Measurements from ENCODE around the gene FOXC1. TPM values are rescaled to one million over a fixed set of nuclear protein-coding genes. Genes with fewer than 3 reads are reported as not detected.

The FOXC1 gene
- total RNA-seq, 1 experiment from 2014 or later, result 6.7 TPM

DNA sequence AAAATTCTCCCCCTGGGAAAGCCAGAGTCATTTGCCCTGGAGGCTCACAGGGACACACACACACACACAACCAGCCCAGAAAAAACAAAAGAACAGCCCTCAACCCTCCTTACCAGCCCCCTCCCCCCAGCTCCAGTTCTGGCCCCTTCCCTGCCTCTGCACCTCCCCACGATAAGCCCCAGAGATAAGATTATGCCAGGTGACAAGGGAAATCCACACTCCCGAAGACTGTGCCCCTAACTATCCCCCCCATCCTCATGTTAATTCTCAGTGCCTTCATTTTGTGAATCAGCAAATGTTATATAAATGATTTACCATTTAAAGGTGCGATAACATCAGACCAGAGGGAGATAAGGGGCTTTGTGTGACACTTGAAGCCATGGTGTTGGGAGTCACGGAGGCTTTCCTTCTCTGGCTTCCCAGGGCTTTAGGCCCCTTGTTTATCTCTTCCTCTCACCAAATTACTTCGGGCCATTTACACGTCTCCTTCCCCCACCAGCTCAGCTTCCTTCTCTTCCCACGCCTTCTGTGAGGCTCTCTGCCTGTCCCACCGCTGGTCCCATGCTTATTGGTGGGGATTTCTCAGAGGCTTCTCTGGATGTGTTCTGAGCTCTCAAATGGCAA is 12.5 kb upstream of the FOXC1 start:
- Histone ChIP-seq H3K4me3 (ENCODE audit: low read depth in 2 of 2, low read length in 2 of 2) (no peak overlapping the region), H3K27ac (ENCODE audit: low read length) (no peak overlapping the region), H3K9me3 (ENCODE audit: control insufficient read depth, insufficient read depth, low read depth, low read length) (no peaks in the 10 kb centered on the region), H3K36me3 (ENCODE audit: control insufficient read depth, insufficient read depth, low read length) (no peaks in the 10 kb centered on the region; the same call in 1 of the 2 replicates), H3K4me1 (ENCODE audit: control insufficient read depth, insufficient read depth, low read length) (peaks cover 7% of the 10 kb centered on the region; the same call in 1 of the 2 replicates), H3K27me3 (ENCODE audit: control insufficient read depth, insufficient read depth, low read length) (peaks cover 6% of the 10 kb centered on the region; the same call in 1 of the 2 replicates)
- POLR2A ChIA-PET, result interaction anchor here (0.6 kb wide), 1 partner anchor 277 kb away, joined by 3 read pairs; no protein-coding TSS in a partner anchor
- no peak for DNase-seq (ENCODE audit: low read depth, low spot score)
- intact Hi-C loops (cut with micrococcal nuclease; ENCODE audit: unreplicated experiment) (loop anchor here (2.0 to 10.0 kb wide), 5 partner anchors 756 to 1148 kb away; no protein-coding TSS in a partner anchor), in situ Hi-C loops (cut with HindIII; ENCODE audit: low pct_unique_long_range_greater_than_20kb, low sequenced_read_pairs) (no loop called here)
- TF ChIP-seq, protein P1, sequence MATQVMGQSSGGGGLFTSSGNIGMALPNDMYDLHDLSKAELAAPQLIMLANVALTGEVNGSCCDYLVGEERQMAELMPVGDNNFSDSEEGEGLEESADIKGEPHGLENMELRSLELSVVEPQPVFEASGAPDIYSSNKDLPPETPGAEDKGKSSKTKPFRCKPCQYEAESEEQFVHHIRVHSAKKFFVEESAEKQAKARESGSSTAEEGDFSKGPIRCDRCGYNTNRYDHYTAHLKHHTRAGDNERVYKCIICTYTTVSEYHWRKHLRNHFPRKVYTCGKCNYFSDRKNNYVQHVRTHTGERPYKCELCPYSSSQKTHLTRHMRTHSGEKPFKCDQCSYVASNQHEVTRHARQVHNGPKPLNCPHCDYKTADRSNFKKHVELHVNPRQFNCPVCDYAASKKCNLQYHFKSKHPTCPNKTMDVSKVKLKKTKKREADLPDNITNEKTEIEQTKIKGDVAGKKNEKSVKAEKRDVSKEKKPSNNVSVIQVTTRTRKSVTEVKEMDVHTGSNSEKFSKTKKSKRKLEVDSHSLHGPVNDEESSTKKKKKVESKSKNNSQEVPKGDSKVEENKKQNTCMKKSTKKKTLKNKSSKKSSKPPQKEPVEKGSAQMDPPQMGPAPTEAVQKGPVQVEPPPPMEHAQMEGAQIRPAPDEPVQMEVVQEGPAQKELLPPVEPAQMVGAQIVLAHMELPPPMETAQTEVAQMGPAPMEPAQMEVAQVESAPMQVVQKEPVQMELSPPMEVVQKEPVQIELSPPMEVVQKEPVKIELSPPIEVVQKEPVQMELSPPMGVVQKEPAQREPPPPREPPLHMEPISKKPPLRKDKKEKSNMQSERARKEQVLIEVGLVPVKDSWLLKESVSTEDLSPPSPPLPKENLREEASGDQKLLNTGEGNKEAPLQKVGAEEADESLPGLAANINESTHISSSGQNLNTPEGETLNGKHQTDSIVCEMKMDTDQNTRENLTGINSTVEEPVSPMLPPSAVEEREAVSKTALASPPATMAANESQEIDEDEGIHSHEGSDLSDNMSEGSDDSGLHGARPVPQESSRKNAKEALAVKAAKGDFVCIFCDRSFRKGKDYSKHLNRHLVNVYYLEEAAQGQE (IDR thresholded peaks at IDR 0.05; ENCODE audit: insufficient read depth in 1 of 2, low read depth in 2 of 2, low read length in 1 of 2), result no peak
- TF ChIP-seq SIN3A (IDR thresholded peaks at IDR 0.05; ENCODE audit: borderline replicate concordance, insufficient read depth, low read depth, low read length) (no peak), POLR2AphosphoS5 (IDR thresholded peaks at IDR 0.05; ENCODE audit: low read depth, low read length) (no peak), TCF7L2 (IDR thresholded peaks at IDR 0.05; ENCODE audit: low read depth, low read length) (no peak)
- TF ChIP-seq, protein P2, sequence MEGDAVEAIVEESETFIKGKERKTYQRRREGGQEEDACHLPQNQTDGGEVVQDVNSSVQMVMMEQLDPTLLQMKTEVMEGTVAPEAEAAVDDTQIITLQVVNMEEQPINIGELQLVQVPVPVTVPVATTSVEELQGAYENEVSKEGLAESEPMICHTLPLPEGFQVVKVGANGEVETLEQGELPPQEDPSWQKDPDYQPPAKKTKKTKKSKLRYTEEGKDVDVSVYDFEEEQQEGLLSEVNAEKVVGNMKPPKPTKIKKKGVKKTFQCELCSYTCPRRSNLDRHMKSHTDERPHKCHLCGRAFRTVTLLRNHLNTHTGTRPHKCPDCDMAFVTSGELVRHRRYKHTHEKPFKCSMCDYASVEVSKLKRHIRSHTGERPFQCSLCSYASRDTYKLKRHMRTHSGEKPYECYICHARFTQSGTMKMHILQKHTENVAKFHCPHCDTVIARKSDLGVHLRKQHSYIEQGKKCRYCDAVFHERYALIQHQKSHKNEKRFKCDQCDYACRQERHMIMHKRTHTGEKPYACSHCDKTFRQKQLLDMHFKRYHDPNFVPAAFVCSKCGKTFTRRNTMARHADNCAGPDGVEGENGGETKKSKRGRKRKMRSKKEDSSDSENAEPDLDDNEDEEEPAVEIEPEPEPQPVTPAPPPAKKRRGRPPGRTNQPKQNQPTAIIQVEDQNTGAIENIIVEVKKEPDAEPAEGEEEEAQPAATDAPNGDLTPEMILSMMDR (IDR thresholded peaks at IDR 0.05), result no peak
- no peak for ATAC-seq
- BruUV-seq (replicated peaks), result no TSS peak
- CTCF ChIA-PET, result interaction anchor here (0.5 to 1.0 kb wide), 2 partner anchors 126 to 757 kb away, joined by 5 read pairs; no protein-coding TSS in a partner anchor

DNA sequence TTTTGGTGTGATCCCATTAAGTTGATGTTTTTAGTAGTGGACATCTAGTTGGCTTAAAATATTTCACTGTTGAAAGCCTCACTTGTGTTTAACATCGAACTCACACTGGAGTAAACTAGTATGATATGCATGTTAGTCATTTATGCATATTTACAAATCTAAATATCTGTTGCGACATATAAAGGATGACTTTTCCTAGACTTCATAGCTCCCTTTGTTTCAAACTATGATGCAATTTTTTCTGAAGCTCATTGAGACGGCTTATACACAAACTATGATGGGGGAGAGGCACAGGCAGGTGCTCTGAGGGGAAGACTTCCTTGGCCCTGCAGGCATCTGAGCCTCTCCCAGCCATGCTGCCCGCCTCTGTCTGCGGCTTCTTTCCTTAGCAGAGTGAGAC is 11.8 kb upstream of the FOXC1 start:
- ATAC-seq (no peak), DNase-seq (ENCODE audit: low read depth, low spot score) (no peak)
- TF ChIP-seq SIN3A (IDR thresholded peaks at IDR 0.05; ENCODE audit: borderline replicate concordance, insufficient read depth, low read depth, low read length), result no peak
- TF ChIP-seq, protein P2 (IDR thresholded peaks at IDR 0.05), result no peak
- no peak for TF ChIP-seq POLR2AphosphoS5 (IDR thresholded peaks at IDR 0.05; ENCODE audit: low read depth, low read length)
- TF ChIP-seq, protein P1 (IDR thresholded peaks at IDR 0.05; ENCODE audit: insufficient read depth in 1 of 2, low read depth in 2 of 2, low read length in 1 of 2), result no peak
- TF ChIP-seq TCF7L2 (IDR thresholded peaks at IDR 0.05; ENCODE audit: low read depth, low read length), result no peak
- ChIA-PET CTCF (interaction anchor here (0.5 to 0.6 kb wide), 2 partner anchors 125 to 1108 kb away, joined by 3 to 5 read pairs; no protein-coding TSS in a partner anchor), POLR2A (interaction anchor here (0.6 kb wide), 1 partner anchor 276 kb away, joined by 3 read pairs; no protein-coding TSS in a partner anchor)
- no TSS peak for BruUV-seq (replicated peaks)
- H3K4me1 ChIP-seq (ENCODE audit: control insufficient read depth, insufficient read depth, low read length), result peaks cover 7% of the 10 kb centered on the region; the same call in 1 of the 2 replicates
- in situ Hi-C loops (cut with HindIII; ENCODE audit: low pct_unique_long_range_greater_than_20kb, low sequenced_read_pairs) (no loop called here), intact Hi-C loops (cut with micrococcal nuclease; ENCODE audit: unreplicated experiment) (loop anchor here (2.0 to 10.0 kb wide), 5 partner anchors 755 to 1147 kb away; no protein-coding TSS in a partner anchor)
- no peak overlapping the region for H3K27ac ChIP-seq (ENCODE audit: low read length)
- H3K36me3 ChIP-seq (ENCODE audit: control insufficient read depth, insufficient read depth, low read length), result no peaks in the 10 kb centered on the region; the same call in 1 of the 2 replicates
- H3K4me3 ChIP-seq (ENCODE audit: low read depth in 2 of 2, low read length in 2 of 2), result no peak overlapping the region
- peaks cover 4% of the 10 kb centered on the region; the same call in 1 of the 2 replicates for H3K27me3 ChIP-seq (ENCODE audit: control insufficient read depth, insufficient read depth, low read length)
- no peaks in the 10 kb centered on the region for H3K9me3 ChIP-seq (ENCODE audit: control insufficient read depth, insufficient read depth, low read depth, low read length)

Measured in Panc1 (cell line).